Stimulated activated effector memory CD8-positive, alpha-beta T cell treated with anti-CD3 and anti-CD28 coated beads, Interleukin-12 subunit alpha, Interleukin-12 subunit beta, amount 100 ng/mL, for 72 hours (primary cell): ENCODE results near the gene DEUP1.
A peak's percentile ranks its signal among the peaks of the same experiment; 100 is the strongest.
"Not testable (repeated sequence)": the region's sequence is repeated elsewhere in the genome, so short reads cannot be mapped to it uniquely, and the experiment has no call there.

Experiments
- ATAC-seq: fragments of 150-1000 bp; cut with Tn5 transposase; 2 replicates; pipeline ENCODE4 v1.10.0; 2021
- DNase-seq, 2 donors: peaks; one replicate each; pipeline ENCODE4 v3.0.0; 2021 to 2022; ENCODE audit warnings: low spot score in 2 of 2
- H3K27ac Mint-ChIP-seq: one replicate; pipeline ENCODE4 v1.8.0; 2022; ENCODE audit warnings: mild to moderate bottlenecking, mixed read lengths
- H3K36me3 Mint-ChIP-seq: one replicate; pipeline ENCODE4 v1.8.0; 2022; ENCODE audit warnings: mild to moderate bottlenecking, mixed read lengths
- H3K4me1 Mint-ChIP-seq: one replicate; pipeline ENCODE4 v1.8.0; 2022; ENCODE audit warnings: mixed read lengths
- H3K4me3 Mint-ChIP-seq: one replicate; pipeline ENCODE4 v1.8.0; 2022; ENCODE audit warnings: mild to moderate bottlenecking, mixed read lengths
- H3K9me3 Mint-ChIP-seq: one replicate; pipeline ENCODE4 v1.8.0; 2022; ENCODE audit warnings: mixed read lengths

Gene DEUP1, protein sequence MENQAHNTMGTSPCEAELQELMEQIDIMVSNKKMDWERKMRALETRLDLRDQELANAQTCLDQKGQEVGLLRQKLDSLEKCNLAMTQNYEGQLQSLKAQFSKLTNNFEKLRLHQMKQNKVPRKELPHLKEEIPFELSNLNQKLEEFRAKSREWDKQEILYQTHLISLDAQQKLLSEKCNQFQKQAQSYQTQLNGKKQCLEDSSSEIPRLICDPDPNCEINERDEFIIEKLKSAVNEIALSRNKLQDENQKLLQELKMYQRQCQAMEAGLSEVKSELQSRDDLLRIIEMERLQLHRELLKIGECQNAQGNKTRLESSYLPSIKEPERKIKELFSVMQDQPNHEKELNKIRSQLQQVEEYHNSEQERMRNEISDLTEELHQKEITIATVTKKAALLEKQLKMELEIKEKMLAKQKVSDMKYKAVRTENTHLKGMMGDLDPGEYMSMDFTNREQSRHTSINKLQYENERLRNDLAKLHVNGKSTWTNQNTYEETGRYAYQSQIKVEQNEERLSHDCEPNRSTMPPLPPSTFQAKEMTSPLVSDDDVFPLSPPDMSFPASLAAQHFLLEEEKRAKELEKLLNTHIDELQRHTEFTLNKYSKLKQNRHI

GRCh38 chr11:93330446-93330984 lies at the start of gene DEUP1:
DEUP1 (plus strand) TSS chr11:93330742; CDS start chr11:93332260, 1,518 bp downstream.
- H3K9me3 Mint-ChIP-seq = peaks cover 3% of the 10 kb centered on the region
- no peak within 1 kb of the TSS for H3K27ac Mint-ChIP-seq
- H3K36me3 Mint-ChIP-seq = no peaks in the 10 kb centered on the region
- no peaks in the 10 kb centered on the region for H3K4me1 Mint-ChIP-seq
- ATAC-seq (peak; percentile 56), DNase-seq (no peak)
- H3K4me3 Mint-ChIP-seq = peak within 1 kb of the TSS; percentile 27

GRCh38 chr11:93285430-93285829 lies 45.1 kb upstream of the DEUP1 start:
- Mint-ChIP-seq H3K27ac (no peak overlapping the region), H3K4me1 (no peaks in the 10 kb centered on the region), H3K9me3 (peaks cover 3% of the 10 kb centered on the region), H3K4me3 (no peak overlapping the region), H3K36me3 (no peaks in the 10 kb centered on the region)
- no peak for ATAC-seq
- DNase-seq = no peak

- Mint-ChIP-seq H3K4me3 (no peak overlapping the region), H3K27ac (no peak overlapping the region), H3K36me3 (no peaks in the 10 kb centered on the region), H3K9me3 (peaks cover 3% of the 10 kb centered on the region), H3K4me1 (no peaks in the 10 kb centered on the region)
- DNase-seq (no peak), ATAC-seq (no peak)
These were observed 43.1 kb upstream of the DEUP1 start for GRCh38 chr11:93287434-93287833.

DNA sequence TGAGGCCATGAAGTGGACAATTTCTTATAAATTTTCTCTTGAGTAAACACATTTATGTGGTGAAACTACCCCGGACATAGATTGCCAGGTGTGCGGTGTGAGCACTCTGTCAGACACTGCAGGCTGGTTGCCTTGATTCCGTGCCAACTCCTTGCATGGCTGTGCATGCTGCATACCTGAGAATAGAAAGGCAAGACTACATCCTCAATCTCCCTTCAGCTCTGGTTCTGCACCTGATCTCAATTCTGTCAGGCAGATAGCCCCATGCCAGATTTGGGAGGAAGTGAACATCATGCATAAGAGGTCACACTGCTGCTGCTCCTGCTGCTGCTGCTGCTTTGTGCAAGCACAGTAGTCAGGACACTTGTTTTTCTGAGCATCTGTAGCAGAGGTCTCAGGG lies 42.5 kb upstream of the DEUP1 start:
- Mint-ChIP-seq H3K27ac (no peak overlapping the region), H3K36me3 (no peaks in the 10 kb centered on the region), H3K4me3 (no peak overlapping the region), H3K9me3 (peaks cover 3% of the 10 kb centered on the region), H3K4me1 (no peaks in the 10 kb centered on the region)
- DNase-seq (no peak), ATAC-seq (no peak)

GRCh38 chr11:93288767-93289166 lies 41.8 kb upstream of the DEUP1 start:
- no peak for ATAC-seq

DNA sequence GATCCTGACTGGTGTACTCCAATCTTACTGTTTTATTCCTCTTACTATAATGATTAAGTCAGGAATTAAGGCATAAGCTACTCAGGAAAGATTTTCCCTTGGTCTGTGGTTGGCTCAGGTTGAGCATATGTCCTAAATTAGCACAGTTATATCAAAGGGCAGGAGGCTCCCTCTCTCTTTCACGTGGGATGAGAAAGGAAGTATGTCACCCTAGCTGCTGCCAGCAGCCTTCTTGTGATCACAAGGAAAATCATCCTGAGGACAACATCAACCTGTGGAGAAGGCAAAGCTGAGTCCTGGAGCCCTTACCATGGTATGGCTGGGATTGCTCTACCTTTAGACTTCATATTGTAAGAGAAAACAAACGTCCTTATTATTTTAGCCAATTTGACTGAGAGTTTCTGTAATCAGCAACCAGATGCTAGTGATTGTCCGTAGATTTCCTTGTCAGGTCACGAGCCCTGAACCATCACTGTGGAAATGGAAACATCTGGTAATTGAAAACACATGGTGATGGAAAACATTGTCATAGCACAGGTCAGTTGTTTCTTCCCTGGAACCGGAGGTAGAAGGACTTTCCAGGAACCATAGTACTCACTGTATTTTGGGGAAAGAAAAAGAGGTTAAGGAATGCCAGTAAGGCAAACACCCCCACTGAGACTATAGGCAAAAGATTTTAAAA lies 40.6 kb upstream of the DEUP1 start:
- no peak overlapping the region for H3K27ac Mint-ChIP-seq
- no peaks in the 10 kb centered on the region for H3K36me3 Mint-ChIP-seq
- no peaks in the 10 kb centered on the region for H3K4me1 Mint-ChIP-seq
- no peak for ATAC-seq
- no peak overlapping the region for H3K4me3 Mint-ChIP-seq
- DNase-seq = no peak
- peaks cover 3% of the 10 kb centered on the region for H3K9me3 Mint-ChIP-seq

More at GRCh38 chr11:93288767-93289166, 41.8 kb upstream of the DEUP1 start:
- Mint-ChIP-seq H3K27ac (no peak overlapping the region), H3K4me3 (no peak overlapping the region), H3K4me1 (no peaks in the 10 kb centered on the region), H3K36me3 (no peaks in the 10 kb centered on the region), H3K9me3 (peaks cover 3% of the 10 kb centered on the region)
- DNase-seq = no peak

GRCh38 chr11:93291110-93291509 lies 39.4 kb upstream of the DEUP1 start:
- Mint-ChIP-seq H3K4me1 (no peaks in the 10 kb centered on the region), H3K36me3 (no peaks in the 10 kb centered on the region), H3K27ac (no peak overlapping the region), H3K9me3 (peaks cover 3% of the 10 kb centered on the region), H3K4me3 (no peak overlapping the region)
- no peak for DNase-seq
- ATAC-seq = no peak

- no peak overlapping the region for H3K4me3 Mint-ChIP-seq
- no peaks in the 10 kb centered on the region for H3K4me1 Mint-ChIP-seq
- peaks cover 2% of the 10 kb centered on the region for H3K9me3 Mint-ChIP-seq
- ATAC-seq = no peak
- H3K27ac Mint-ChIP-seq = no peak overlapping the region
- no peaks in the 10 kb centered on the region for H3K36me3 Mint-ChIP-seq
- no peak for DNase-seq
These were observed 38.6 kb upstream of the DEUP1 start for GRCh38 chr11:93291898-93292297.

DNA sequence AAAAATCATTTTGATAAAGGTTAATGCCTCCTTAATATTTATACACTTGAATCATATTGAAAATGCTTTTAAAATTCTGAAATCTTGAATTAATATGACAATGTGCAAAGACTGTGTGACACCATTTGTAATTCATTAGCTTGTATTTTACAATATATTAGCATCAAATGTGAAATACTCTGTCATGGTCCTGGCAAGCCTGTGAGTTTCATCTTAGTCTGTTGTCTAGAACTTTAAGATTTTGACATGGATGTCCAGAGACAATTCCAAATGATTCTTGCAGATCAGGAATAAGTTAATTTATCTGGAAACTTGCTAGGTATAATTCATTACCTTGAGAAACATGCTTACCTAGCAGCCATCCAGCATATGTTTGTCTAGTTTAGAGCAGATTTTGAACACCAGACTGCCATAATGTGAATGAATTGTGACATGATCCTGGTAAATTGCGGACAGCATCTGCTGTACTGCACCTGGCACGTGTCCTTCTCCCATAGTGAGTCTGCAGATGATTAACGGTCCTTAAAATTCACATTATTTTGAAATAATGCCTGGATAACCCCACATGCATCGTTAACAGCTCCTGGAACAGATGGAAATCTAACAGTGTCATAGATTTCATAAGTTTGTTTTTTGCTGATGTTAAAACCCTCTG lies 34.5 kb upstream of the DEUP1 start:
- H3K4me1 Mint-ChIP-seq = no peaks in the 10 kb centered on the region
- no peak for DNase-seq
- no peaks in the 10 kb centered on the region for H3K9me3 Mint-ChIP-seq
- no peak for ATAC-seq
- H3K27ac Mint-ChIP-seq = no peak overlapping the region
- no peak overlapping the region for H3K4me3 Mint-ChIP-seq
- H3K36me3 Mint-ChIP-seq = no peaks in the 10 kb centered on the region

- no peak for ATAC-seq
- no peak for DNase-seq
- Mint-ChIP-seq H3K4me1 (no peaks in the 10 kb centered on the region), H3K4me3 (no peak overlapping the region), H3K36me3 (no peaks in the 10 kb centered on the region), H3K27ac (no peak overlapping the region), H3K9me3 (peaks cover 2% of the 10 kb centered on the region)
These were observed 26.9 kb upstream of the DEUP1 start for GRCh38 chr11:93303689-93304088.

- ATAC-seq = not testable (repeated sequence)
These were observed 16.1 kb upstream of the DEUP1 start for GRCh38 chr11:93314399-93314798.

DNA sequence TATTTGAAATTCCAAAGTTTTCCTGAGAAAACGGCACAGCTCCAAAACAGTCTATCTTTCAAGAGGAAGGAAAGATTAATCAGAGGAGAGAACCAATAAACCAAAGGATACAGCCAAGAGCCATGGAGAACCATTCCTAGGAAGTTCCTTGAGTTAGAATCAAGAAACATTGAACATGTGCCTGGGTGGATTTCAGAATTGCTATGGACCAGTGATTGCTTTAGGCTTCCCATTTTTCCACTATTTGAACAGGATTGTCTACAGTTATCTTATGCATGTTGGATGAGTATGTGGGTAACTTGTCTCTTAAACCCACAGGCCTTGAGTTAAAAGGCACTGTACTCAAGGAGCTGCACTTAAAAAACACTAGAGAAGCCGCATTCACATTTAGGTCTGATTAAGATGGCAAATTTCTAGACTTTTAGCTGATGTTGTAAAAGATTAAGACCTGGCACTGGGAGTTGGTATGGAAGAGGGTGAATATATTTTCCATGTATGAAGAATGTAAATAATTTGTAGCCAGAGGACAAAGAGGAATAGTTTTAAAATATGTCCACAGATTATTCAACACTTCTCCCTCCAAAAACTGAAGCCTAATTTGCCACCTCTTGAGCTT lies 11.2 kb upstream of the DEUP1 start:
- Mint-ChIP-seq H3K36me3 (no peaks in the 10 kb centered on the region), H3K27ac (no peak overlapping the region), H3K4me1 (no peaks in the 10 kb centered on the region), H3K4me3 (no peak overlapping the region), H3K9me3 (peaks cover 19% of the 10 kb centered on the region)
- DNase-seq (no peak), ATAC-seq (no peak)

More at GRCh38 chr11:93314399-93314798, 16.1 kb upstream of the DEUP1 start:
- H3K36me3 Mint-ChIP-seq, H3K27ac Mint-ChIP-seq, H3K4me3 Mint-ChIP-seq, DNase-seq, H3K4me1 Mint-ChIP-seq: not testable (repeated sequence)
- H3K9me3 Mint-ChIP-seq = peaks cover 23% of the 10 kb centered on the region

- no peaks in the 10 kb centered on the region for H3K4me1 Mint-ChIP-seq
- H3K36me3 Mint-ChIP-seq = no peaks in the 10 kb centered on the region
- ATAC-seq = no peak
- no peak for DNase-seq
- no peak overlapping the region for H3K4me3 Mint-ChIP-seq
- no peak overlapping the region for H3K27ac Mint-ChIP-seq
- peaks cover 14% of the 10 kb centered on the region for H3K9me3 Mint-ChIP-seq
These were observed 10.3 kb upstream of the DEUP1 start for GRCh38 chr11:93320230-93320629.

DNA sequence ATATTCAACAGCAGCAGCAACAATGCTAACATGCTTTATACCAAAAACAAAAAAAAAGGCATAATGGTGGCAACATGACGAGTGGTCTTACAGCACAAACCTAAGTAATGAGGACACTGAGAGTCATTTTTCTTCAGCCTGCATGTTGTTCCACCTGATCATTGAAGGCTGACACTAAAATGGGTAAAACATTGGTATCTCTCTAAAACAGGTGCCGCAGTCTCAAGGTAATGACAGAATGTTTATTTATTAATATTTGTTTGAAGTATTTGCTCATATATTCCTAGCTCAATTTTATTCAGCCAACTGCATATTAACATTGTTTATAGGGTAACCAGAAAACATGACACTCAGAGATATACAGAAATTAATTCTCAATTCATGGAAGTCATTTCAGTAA lies 8.3 kb upstream of the DEUP1 start:
- ATAC-seq (no peak), DNase-seq (no peak)
- Mint-ChIP-seq H3K9me3 (peaks cover 6% of the 10 kb centered on the region), H3K4me3 (no peak overlapping the region), H3K4me1 (no peaks in the 10 kb centered on the region), H3K36me3 (no peaks in the 10 kb centered on the region), H3K27ac (no peak overlapping the region)

DNA sequence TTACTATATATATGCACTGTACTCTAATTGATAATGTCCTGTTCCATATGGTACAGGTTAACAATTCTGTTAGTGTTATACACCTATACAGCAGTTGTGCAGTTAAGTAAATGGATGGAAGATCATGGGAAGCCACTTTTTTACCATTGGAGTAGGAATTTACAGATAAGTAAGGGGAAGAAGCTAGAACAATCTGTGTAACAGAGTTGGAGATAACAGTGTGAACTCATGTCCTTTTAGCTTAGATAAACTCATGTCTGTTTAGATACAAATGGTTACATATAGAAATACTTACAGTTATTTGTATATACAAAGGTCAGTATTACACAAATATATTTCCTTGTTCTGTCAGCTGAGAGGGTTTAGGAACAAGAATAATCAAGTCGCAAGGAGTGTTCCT lies 6.8 kb upstream of the DEUP1 start:
- Mint-ChIP-seq H3K9me3 (peaks cover 6% of the 10 kb centered on the region), H3K4me3 (no peak overlapping the region), H3K27ac (no peak overlapping the region), H3K4me1 (no peaks in the 10 kb centered on the region), H3K36me3 (no peaks in the 10 kb centered on the region)
- no peak for ATAC-seq
- DNase-seq = no peak
